Ishikawa (cell line): ENCODE measurements around the gene MICAL3.
A peak's percentile ranks its signal among the peaks of the same experiment; 100 is the strongest.

ENCODE experiments used
- CREB1 ChIP-seq: IDR thresholded peaks from 2 replicates; pipeline ENCODE4 v1.6.1; 2012; ENCODE audit warnings: low read depth
- EP300 ChIP-seq: IDR thresholded peaks from 2 replicates; pipeline ENCODE4 v1.6.1; 2012; ENCODE audit warnings: borderline replicate concordance
- FOXM1 ChIP-seq: IDR thresholded peaks from 2 replicates; pipeline ENCODE4 v1.6.1; 2012; ENCODE audit warnings: low read depth, borderline replicate concordance
- NFIC ChIP-seq: IDR thresholded peaks from 2 replicates; pipeline ENCODE4 v1.6.1; 2012
- ZBTB7A ChIP-seq: IDR thresholded peaks from 2 replicates; pipeline ENCODE4 v1.6.1; 2012; ENCODE audit warnings: low read depth
- TF ChIP-seq, protein P1 (sequence below): IDR thresholded peaks from 2 replicates; pipeline ENCODE4 v1.6.1; 2012; ENCODE audit warnings: low read depth, mild to moderate bottlenecking
- TF ChIP-seq, protein P2 (sequence below): IDR thresholded peaks from 2 replicates; pipeline ENCODE4 v1.6.1; 2012
- TF ChIP-seq, protein P3 (sequence below): IDR thresholded peaks from 2 replicates; pipeline ENCODE4 v1.6.1; 2012

DNA sequence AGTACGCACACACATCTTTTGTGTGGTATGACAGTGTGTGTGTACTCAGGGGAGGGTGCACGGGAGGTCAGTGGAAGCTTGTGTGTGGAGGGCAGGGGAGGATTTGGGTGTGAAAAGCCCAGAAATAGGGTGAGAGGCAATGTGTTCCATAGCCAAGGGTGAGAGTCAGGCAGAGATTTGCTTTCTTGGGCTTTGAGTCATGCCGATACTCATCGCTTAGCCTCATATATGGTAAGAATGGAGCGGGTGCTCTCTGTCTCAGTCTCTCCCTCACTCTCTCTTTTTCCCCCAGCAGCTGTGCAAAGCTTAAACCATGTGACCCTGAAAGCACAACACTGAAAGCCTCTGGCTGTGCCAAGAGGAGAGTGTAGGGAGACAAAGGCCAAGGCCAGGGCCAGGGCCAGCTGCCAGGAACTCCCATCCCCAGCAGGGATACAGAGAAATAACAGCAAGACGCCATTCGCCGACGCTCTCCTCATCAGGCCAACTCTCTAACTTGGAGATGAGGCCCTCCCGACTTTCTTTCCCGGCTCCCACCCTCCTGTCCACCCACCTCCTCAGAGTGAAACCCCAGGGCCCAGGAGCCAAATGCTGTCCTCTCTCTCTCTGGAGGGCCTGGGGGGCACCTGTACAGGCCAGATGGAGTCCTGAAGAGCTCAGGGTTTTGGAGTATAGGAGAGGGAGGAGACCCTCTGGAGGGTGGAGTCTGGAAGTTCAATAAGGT is 20.3 kb upstream of the MICAL3 start:
- TF ChIP-seq, protein P1, sequence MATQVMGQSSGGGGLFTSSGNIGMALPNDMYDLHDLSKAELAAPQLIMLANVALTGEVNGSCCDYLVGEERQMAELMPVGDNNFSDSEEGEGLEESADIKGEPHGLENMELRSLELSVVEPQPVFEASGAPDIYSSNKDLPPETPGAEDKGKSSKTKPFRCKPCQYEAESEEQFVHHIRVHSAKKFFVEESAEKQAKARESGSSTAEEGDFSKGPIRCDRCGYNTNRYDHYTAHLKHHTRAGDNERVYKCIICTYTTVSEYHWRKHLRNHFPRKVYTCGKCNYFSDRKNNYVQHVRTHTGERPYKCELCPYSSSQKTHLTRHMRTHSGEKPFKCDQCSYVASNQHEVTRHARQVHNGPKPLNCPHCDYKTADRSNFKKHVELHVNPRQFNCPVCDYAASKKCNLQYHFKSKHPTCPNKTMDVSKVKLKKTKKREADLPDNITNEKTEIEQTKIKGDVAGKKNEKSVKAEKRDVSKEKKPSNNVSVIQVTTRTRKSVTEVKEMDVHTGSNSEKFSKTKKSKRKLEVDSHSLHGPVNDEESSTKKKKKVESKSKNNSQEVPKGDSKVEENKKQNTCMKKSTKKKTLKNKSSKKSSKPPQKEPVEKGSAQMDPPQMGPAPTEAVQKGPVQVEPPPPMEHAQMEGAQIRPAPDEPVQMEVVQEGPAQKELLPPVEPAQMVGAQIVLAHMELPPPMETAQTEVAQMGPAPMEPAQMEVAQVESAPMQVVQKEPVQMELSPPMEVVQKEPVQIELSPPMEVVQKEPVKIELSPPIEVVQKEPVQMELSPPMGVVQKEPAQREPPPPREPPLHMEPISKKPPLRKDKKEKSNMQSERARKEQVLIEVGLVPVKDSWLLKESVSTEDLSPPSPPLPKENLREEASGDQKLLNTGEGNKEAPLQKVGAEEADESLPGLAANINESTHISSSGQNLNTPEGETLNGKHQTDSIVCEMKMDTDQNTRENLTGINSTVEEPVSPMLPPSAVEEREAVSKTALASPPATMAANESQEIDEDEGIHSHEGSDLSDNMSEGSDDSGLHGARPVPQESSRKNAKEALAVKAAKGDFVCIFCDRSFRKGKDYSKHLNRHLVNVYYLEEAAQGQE, result no peak
- TF ChIP-seq CREB1, result no peak
- TF ChIP-seq FOXM1, result no peak
- TF ChIP-seq EP300, result no peak
- TF ChIP-seq, protein P2, sequence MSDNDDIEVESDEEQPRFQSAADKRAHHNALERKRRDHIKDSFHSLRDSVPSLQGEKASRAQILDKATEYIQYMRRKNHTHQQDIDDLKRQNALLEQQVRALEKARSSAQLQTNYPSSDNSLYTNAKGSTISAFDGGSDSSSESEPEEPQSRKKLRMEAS, result no peak
- TF ChIP-seq NFIC, result 0 out of 2 replicates have a peak, but pooled peaks have one; percentile 20
- TF ChIP-seq, protein P3, sequence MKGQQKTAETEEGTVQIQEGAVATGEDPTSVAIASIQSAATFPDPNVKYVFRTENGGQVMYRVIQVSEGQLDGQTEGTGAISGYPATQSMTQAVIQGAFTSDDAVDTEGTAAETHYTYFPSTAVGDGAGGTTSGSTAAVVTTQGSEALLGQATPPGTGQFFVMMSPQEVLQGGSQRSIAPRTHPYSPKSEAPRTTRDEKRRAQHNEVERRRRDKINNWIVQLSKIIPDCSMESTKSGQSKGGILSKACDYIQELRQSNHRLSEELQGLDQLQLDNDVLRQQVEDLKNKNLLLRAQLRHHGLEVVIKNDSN, result 0 out of 2 replicates have a peak, but pooled peaks have one; percentile 14
- TF ChIP-seq ZBTB7A, result no peak
